ENCODE measurements around the gene TMEM115.
A peak's percentile ranks its signal among the peaks of the same experiment; 100 is the strongest.

The TMEM115 gene

DNA sequence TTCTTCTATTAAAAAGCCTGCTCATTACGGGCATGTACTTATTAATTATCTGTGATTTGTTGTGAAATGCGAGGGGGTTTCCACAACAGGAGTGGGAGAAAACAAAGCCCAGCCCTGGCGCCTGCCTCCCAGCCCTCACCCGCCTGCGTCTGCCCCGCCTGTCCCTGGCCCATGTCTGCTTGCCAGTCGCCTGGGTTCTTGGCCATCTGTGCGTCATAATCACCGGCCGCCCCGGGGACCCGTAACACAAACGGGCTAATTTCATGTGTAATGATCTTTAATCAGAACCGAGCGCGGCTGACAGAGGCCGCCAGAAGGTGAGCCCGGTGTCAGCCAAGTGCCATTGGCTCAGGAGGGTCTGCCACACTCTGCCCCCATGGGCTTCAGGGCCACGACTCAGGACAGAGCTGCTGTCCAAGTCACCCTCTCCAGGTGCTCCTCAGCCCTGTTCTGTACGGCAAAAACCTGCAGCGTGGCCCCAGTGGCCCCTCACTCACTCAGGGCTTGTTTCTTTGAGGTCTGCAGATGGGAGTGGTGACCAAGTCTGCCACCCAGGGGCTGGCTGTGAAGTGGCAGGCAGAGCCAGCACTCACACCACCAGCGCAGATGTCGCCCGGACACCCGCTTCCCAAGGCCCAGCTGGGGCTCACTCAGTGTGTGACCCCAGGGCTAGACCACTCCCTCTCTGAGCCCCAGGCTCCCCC lies 28.8 kb upstream of the TMEM115 start:
- H3K4me3 ChIP-seq (ENCODE audit: severe bottlenecking), result no peak overlapping the region
- H3K27ac ChIP-seq (ENCODE audit: poor library complexity, severe bottlenecking), result no peak overlapping the region
- H3K36me3 ChIP-seq (ENCODE audit: low read depth), result no peaks in the 10 kb centered on the region
- ATAC-seq (ENCODE audit: low read depth) (no peak), DNase-seq (ENCODE audit: low spot score) (no peak)
- H3K9me3 ChIP-seq (ENCODE audit: severe bottlenecking), result no peaks in the 10 kb centered on the region
- no peaks in the 10 kb centered on the region for H3K4me1 ChIP-seq (ENCODE audit: insufficient read depth, poor library complexity, severe bottlenecking)
- no peaks in the 10 kb centered on the region for H3K27me3 ChIP-seq (ENCODE audit: insufficient read depth, poor library complexity, severe bottlenecking)
- TF ChIP-seq CTCF (IDR thresholded peaks at IDR 0.05; ENCODE audit: poor library complexity, severe bottlenecking), result peak; percentile 19

GRCh38 chr3:50385754-50386153 lies 26.4 kb upstream of the TMEM115 start:
- no peak for TF ChIP-seq CTCF (IDR thresholded peaks at IDR 0.05; ENCODE audit: poor library complexity, severe bottlenecking)
- Histone ChIP-seq H3K36me3 (ENCODE audit: low read depth) (no peaks in the 10 kb centered on the region), H3K4me1 (ENCODE audit: insufficient read depth, poor library complexity, severe bottlenecking) (no peaks in the 10 kb centered on the region), H3K27me3 (ENCODE audit: insufficient read depth, poor library complexity, severe bottlenecking) (no peaks in the 10 kb centered on the region), H3K9me3 (ENCODE audit: severe bottlenecking) (no peaks in the 10 kb centered on the region), H3K4me3 (ENCODE audit: severe bottlenecking) (no peak overlapping the region), H3K27ac (ENCODE audit: poor library complexity, severe bottlenecking) (no peak overlapping the region)
- ATAC-seq (ENCODE audit: low read depth), result no peak
- no peak for DNase-seq (ENCODE audit: low spot score)

GRCh38 chr3:50383750-50384149 lies 24.4 kb upstream of the TMEM115 start:
- Histone ChIP-seq H3K36me3 (ENCODE audit: low read depth) (no peaks in the 10 kb centered on the region), H3K4me3 (ENCODE audit: severe bottlenecking) (no peak overlapping the region), H3K27ac (ENCODE audit: poor library complexity, severe bottlenecking) (no peak overlapping the region), H3K9me3 (ENCODE audit: severe bottlenecking) (no peaks in the 10 kb centered on the region), H3K4me1 (ENCODE audit: insufficient read depth, poor library complexity, severe bottlenecking) (no peaks in the 10 kb centered on the region), H3K27me3 (ENCODE audit: insufficient read depth, poor library complexity, severe bottlenecking) (no peaks in the 10 kb centered on the region)
- peak; percentile 37; the same call in 1 of the 3 replicates for ATAC-seq (ENCODE audit: low read depth)
- no peak for DNase-seq (ENCODE audit: low spot score)
- TF ChIP-seq CTCF (IDR thresholded peaks at IDR 0.05; ENCODE audit: poor library complexity, severe bottlenecking), result no peak

GRCh38 chr3:50382722-50383121 lies 23.4 kb upstream of the TMEM115 start:
- no peak for TF ChIP-seq CTCF (IDR thresholded peaks at IDR 0.05; ENCODE audit: poor library complexity, severe bottlenecking)
- Histone ChIP-seq H3K27me3 (ENCODE audit: insufficient read depth, poor library complexity, severe bottlenecking) (no peaks in the 10 kb centered on the region), H3K27ac (ENCODE audit: poor library complexity, severe bottlenecking) (no peak overlapping the region), H3K4me1 (ENCODE audit: insufficient read depth, poor library complexity, severe bottlenecking) (no peaks in the 10 kb centered on the region), H3K9me3 (ENCODE audit: severe bottlenecking) (no peaks in the 10 kb centered on the region), H3K36me3 (ENCODE audit: low read depth) (no peaks in the 10 kb centered on the region), H3K4me3 (ENCODE audit: severe bottlenecking) (no peak overlapping the region)
- ATAC-seq (ENCODE audit: low read depth), result no peak
- DNase-seq (ENCODE audit: low spot score), result no peak

GRCh38 chr3:50381383-50381782 lies 22.1 kb upstream of the TMEM115 start:
- TF ChIP-seq CTCF (IDR thresholded peaks at IDR 0.05; ENCODE audit: poor library complexity, severe bottlenecking), result no peak
- Histone ChIP-seq H3K27ac (ENCODE audit: poor library complexity, severe bottlenecking) (no peak overlapping the region), H3K36me3 (ENCODE audit: low read depth) (no peaks in the 10 kb centered on the region), H3K9me3 (ENCODE audit: severe bottlenecking) (no peaks in the 10 kb centered on the region), H3K4me3 (ENCODE audit: severe bottlenecking) (no peak overlapping the region), H3K4me1 (ENCODE audit: insufficient read depth, poor library complexity, severe bottlenecking) (no peaks in the 10 kb centered on the region), H3K27me3 (ENCODE audit: insufficient read depth, poor library complexity, severe bottlenecking) (no peaks in the 10 kb centered on the region)
- ATAC-seq (ENCODE audit: low read depth) (no peak), DNase-seq (ENCODE audit: low spot score) (no peak)
